NCI-H2081 (cell line): ENCODE measurements around the gene FMC1.

Source experiments
- DNase-seq, 2 experiments: peaks; one replicate each; lab custom pipeline; 2025; lab: John Stamatoyannopoulos, UW

The FMC1 gene

DNA sequence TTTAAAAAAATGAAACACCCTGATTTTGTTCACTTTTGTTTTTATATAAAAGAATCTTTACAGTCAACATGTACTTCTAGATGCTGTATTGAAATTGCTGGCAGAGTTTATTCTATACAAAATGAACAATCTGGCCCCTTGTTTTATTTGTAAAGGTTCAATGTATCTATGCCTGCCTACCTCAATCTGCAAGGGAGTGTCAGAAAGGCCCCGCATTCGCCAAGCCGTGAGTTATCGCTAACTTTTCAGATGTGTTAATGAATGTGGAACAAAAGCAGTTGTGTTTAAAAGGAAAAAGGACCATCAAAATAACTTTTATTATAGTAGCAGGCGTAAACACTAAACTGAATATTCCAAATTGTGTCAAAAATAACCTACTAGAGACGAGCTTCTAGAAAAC, 33.1 kb downstream of the FMC1 start:
- DNase-seq, result no peak

DNA sequence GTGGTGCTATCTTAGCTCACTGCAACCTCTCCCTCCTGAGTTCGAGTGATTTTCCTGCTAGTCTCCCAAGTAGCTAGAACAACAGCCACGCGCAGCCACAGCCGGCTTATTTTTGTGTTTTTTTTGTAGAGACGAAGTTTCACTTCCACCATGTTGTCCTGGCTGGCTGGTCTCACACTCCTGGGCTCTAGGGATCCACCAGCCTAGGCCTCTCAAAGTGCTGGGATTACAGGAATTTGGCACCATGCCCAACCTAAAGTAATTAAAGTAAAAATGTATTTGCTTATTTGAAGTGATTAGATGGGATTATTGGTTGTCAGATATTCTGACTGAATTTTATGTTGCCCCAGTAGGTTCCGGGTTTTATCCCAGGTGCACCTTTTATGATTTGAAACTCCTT, 41.3 kb downstream of the FMC1 start:
- no peak for DNase-seq

DNA sequence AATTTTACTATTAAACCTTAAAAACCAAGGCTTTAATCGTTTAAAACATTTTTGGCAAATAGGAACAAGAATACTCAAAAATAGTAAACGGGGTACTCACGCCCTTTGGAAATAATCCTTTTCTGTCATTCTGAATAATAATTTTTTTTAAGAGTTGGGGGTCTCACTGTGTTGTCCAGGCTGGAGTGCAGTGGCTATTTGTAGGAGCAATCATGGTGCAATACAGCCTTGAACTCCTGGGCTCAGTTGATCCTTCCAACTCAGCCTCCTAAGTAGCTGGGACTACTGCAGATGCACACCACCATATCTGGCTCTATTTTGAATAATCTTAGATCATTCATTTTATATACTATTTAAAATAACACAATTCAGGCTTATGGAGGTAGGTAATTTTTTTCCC, 43.5 kb downstream of the FMC1 start:
- no peak for DNase-seq

DNA sequence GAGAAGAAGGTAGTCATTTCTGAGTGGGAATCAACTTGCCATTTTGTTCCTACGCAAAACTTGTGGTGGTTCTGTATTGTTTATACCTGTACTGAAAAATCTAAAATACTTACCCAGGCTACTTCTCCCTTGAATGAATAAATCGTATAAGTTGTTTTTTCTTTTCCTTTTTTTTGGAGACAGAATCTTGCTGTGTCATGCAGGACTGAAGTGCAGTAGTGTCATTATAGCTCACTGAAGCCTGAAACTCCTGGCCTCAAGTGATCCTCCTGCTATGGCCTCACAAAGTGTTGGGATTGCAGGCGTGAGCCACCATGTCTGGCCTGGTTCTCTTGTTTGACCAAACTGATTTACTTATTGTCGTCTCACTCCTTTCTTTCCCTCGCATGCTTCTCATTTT, 46.5 kb downstream of the FMC1 start:
- DNase-seq, result no peak

DNA sequence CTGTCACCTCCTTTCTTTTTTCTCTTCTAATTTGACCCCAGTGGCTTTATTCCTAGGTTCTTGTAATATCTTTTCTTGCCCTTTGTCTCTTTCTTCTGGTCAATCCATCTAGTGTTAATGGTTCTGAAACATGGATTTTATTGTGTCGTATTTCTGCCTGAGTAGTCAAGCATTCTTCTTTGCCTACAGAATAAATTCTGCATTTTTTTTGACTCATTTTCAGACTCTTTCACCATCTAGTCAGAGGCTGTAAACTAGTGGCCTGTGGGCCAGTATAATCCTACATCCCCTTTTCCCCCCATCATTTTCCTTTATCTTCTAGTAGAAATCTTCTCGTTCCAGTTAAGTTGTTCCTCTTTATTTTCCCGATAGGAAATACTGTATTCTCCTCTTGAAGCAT, 48.0 kb downstream of the FMC1 start:
- DNase-seq, result no peak

DNA sequence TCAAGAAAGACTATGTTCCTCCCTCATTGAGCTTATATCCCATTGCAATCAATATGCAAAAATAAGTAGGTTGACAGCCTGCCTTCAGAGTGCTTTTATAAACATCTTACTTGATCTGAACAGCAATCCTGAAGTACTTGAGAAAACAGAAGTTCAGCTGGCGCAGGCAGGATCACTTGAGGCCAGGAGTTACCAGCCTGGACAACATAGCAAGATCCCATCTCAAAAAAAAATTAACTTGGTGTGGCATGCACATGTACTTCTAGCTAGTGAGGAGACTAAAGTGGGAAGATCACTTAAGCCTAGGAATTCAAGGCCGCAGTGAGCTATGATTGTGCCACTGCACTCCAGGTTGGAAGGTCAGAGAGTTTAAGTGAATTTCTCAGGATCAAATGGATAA, 48.6 kb downstream of the FMC1 start:
- DNase-seq, result no peak

DNA sequence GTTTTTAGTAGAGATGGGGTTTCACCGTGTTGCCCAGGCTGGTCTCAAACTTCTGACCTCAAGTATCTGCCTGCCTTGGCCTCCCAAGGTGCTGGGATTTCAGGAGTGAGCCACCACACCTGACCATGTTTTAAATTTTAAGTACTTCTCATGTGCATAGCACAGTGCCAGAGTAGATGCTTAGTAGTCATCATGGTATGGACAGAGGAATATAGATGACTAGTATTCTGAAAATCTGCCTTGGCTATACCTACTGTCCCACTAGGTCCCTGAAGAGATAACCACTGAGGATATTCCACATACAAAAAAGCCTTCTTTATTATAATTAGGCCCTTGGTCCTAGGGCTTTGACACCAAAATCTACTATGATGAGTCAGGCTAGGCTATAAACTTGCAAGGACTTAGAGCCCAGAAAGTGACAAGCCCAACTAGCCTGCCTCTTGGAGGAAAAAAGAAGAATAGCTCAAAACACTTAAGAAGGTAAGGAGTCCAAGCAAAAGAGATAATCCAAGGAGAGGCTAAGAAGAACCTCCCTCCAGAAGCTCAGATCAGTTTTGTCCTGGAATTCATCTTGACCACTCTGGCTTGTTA, 52.6 kb downstream of the FMC1 start:
- DNase-seq, result no peak

DNA sequence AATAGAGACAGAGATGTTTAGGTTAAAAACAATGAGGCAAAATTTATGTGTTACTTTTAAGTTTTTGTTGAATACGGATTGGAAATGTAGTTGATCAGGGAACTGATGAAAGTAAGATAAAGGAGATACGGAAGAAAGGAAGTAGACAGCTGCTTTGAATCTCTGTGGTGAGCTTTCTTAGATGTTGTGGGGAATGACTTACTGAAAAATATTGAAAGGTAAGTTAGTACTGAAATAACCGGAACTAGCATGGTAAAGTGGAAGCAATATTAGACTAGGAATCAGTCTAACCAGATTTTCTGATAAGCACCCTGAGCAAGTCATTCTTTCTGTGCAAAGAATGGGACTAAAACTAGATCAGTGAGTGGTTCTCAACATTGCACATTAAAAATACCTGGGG, 53.4 kb downstream of the FMC1 start:
- no peak for DNase-seq
